ENCODE measurements around the gene GPR15LG.

GRCh38 chr10:84138478-84139125 lies 35.0 kb upstream of the GPR15LG start:
- TF ChIP-seq CTCF (conservative IDR thresholded peaks at IDR 0.05), result no peak
- TF ChIP-seq ZFX (IDR thresholded peaks at IDR 0.05), result no peak
